ELR (cell line): ENCODE data around the gene PHF2.

ENCODE experiments used
- DNase-seq: peaks from one replicate; pipeline ENCODE4 v3.0.0-alpha.2; 2015; ENCODE audit warnings: low read depth

PHF2 gene

DNA sequence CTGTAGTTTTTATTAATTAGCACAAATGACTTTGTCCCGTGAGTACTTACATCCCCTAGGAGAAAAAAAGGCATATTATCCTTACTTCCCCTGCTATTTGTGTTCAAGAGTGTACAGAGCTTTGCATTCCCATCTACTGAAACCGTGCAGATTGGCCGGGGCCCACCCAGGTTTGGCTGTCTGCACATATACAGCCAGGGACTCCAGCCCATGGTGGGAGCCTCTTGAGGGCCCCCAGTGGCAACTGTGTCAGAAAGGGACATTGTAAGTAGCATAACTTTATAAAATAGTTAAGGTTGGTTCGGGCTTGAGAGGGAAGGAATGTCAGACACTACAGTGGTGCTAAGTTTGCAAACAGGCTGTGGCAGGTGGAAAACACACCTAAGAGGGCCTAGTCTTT lies 24.7 kb downstream of the PHF2 start:
- no peak for DNase-seq

DNA sequence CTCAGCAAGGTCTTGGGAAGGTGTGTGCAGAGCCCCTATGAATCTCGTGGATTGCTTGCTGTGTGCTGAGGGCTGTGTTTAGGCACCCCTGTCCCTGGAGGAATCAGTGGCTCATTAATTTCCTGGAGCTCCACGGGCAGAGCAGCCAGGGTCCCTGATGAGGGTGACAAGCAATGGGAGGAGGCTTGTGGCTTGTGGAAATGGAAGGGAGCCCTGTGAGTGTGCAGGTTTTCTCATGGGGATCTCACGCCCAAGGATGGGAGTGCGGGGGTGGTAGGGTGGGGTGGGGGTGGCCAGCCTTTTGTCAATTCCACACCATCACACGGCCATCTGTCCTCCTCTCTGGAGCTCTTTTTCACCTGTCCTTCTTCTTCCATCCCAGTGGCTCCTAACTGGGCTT lies 25.3 kb downstream of the PHF2 start:
- no peak for DNase-seq

DNA sequence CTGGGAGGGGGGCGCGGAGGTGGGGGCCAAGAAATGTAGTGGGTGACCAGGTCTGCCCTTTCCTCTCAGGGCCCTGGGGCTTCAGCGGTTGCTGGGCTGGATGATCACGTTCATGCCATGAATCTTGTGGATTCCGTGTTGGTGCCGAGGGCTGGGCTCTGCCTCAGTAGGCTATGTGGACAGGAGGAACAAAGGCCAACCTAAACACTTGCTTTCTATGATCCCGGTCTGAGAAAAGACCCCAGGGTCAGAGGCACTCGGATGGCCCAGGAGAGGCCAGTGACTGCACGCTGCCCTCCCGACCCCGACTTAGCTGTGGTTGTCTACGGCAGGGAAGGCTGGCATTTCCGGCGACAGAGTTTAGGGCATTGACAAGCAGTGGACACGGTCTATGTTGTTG lies 26.6 kb downstream of the PHF2 start:
- DNase-seq, result no peak

DNA sequence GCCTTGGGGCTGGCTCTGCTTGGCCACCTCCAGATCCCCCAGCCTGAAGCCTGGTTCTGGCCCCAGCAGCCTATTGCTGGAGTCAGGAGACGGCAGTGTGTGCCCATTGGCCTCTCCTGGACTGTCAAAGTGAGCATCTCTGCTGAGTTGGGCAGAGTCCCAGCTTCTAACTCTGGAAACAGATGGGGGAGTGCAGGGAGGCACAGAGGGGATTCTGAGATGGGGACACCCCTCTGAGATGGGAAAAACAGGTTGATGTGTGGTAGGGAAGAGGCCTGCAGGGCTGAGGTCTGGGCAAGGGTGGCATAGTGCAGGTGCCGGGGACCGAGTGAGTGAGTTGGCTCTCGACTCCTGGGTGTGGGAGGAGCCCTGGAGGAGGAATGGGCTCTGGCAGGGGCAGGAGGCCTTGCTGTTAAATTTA lies 27.5 kb downstream of the PHF2 start:
- DNase-seq, result no peak

DNA sequence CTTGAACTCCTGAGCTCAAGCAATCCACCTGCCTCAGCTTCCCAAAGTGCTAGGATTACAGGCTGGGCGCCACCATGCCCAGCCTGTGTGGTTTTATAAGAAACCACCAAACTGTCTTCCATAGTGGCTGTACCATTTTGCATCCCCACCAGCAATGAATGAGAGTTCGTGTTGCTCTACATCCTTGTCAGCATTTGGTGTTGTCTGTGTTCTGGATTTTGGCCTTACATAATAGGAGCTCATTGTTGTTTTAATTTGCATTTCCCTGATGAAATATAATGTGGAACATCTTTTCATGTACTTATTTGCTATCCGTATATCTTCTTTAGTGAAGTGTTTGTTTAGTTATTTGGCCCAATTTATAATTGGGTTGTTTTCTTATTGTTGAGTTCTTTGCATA lies 29.8 kb downstream of the PHF2 start:
- no peak for DNase-seq

DNA sequence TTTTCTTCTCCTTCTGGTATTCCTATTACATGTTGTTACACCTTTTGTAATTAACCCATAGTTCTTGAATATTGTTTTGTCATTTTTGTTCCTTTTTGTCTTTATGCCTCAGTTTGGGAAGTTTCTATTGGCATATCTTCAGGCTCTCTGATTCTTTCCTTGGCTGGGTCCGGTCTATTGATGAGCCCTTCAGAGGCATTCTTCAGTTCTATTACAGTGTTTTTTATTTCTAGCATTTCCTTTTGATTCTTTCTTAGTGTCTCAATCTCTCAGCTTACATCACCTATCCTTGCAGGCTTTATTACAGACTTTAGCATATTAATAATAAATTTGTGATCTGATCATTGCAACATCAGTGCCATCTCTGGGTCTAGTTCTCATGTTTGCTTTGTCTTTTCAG lies 33.8 kb downstream of the PHF2 start:
- no peak for DNase-seq

DNA sequence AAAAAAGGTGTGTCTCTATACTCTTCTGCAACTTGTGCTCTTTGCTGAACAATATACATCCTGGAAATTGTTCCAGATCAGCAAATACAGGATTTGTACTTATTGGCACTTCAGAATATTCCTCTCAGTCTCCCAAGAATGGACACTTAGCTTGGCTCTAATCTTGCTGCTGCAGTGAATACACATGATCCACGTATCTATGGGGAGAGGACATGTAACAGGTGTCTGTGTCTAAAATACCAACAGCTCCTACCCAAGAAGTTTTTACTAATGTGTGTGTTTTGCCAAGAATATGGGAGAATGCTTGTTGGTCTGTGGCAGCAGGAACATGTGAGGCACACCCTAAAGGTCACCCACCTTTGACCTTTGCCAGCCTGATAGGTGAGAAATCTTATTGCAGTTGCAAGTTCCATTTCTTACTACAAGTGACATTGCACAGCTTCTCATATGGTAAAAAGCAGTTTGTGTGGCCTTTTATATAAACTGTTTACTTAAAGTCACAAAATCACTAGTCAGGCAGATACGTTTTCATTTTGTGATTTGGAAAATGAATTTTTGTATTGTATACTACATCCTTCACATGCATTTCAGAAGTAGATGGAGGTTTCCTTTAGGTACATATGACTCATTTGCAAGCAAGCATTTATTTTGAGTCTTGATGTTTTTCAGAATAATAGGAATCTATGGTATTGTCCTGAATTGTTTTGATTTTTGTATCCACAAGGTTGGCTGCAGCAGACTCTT lies 35.8 kb downstream of the PHF2 start:
- no peak for DNase-seq

DNA sequence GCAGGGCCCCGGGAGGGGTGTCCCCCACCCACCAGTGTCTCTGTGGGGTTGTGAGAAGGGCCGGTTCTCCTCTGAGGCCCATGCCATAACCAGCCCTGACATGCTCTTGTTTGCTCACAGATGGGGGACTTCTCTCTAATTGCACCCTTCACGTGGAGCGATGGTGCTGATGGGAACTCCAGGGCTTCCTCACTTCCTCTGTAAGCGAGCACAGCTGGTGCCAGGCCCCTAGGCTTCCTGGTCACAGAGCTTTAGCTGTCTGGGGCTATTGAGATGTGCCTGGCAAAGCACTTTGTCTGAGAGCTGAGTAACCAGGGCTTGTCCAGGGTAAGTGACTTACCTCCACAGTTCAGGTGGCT lies 36.4 kb downstream of the PHF2 start:
- no peak for DNase-seq

DNA sequence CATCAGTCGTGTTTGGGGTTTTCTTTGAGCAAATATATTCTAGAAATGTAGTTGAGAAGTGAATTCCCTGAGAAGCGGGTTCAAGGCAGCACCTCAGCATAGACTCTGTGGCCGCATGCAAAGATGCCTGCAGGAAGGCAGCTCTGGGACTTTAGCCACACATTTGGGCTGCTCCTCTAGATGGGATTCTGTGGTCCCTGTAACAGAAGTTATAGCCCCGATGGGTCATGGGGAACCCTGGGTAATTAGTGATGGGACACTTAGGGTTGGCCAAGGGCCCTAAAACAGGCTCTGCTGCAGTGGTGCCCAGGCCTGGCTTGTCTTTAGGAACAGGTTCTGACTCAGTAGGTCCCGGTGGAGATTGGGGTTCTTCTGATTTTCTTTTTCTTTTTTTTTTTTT lies 36.8 kb downstream of the PHF2 start:
- DNase-seq, result no peak

DNA sequence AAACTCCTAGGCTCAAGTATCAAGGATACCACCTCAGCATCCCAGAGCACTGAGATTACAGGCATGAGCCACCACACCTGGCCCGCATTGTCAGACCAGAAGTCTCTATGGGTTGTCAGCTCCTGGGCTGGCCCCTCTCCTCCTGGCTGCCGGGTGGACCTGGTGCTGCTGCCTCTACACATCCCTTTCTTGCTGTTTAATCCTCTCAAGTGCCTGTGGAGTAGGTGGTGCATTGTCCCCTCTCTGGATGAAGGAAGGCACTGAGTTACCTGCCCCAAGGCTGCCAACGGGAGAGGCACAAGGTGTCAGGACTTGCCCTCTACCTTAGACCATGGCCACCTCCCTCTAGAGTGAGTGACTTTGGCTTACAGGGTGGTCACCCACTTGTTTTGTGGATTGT lies 37.4 kb downstream of the PHF2 start:
- DNase-seq, result no peak

DNA sequence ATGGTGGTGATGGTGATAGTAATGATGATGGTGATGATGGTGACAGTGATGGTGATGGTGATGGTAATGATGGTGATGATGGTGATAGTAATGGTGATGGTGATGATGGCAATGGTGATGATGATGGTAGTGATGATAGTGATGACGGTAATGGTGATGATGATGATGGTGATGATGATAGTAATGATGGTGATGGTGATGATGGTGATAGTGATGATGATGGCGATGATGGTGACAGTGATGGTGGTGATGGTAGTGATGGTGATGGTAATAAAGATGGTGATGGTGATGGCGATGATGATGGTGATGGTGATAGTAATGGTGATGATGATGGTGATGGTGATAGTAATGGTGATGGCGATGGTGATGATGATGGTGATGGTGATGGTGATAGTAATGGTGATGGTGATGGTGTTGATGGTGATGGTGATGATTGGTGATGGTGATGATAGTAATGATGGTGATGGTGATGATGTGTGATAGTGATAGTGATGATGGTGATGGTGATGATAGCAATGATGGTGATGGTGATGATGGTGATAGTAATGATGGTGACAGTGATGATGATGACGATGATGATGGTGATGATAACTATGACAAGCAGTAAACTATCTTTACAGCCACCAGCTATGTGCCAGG lies 38.6 kb downstream of the PHF2 start:
- no peak for DNase-seq

DNA sequence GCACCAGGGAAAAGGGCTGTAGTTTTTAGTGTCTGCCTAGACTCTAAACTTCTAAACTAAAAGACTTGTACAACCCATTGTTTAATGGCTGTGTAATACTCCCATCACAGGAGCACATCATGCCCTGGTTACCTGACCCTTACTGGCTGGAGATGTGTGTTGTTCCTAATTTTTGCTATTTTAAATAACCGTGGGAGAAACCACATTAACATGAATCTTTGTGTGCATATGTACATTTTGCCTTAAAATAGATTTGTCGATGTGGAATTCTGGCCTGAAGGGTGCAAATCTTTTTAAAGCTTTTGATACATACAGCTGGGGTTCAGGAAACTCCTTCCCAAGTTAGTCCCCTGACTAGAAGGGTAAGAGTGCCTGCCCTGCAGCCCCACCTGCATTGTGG lies 39.7 kb downstream of the PHF2 start:
- no peak for DNase-seq

DNA sequence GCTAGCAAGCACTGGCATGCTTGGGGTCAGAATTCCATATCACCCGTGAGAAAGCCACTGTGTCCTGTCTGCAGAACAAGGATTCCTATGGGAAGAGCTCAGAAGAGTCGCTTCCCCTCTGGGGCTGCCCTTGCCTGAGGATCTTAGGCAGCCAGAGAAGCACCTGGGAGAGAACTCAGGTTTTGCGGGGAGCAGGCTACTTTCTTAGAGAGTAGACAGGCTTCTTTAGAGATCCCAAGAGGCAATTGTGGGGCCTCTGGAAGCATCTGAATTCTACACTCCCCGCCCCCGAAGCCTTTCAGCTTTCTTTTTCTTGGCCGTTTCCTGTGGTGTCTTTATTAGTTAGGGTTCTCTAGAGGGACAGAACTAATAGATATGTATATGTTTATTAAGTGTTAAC lies 40.9 kb downstream of the PHF2 start:
- no peak for DNase-seq

DNA sequence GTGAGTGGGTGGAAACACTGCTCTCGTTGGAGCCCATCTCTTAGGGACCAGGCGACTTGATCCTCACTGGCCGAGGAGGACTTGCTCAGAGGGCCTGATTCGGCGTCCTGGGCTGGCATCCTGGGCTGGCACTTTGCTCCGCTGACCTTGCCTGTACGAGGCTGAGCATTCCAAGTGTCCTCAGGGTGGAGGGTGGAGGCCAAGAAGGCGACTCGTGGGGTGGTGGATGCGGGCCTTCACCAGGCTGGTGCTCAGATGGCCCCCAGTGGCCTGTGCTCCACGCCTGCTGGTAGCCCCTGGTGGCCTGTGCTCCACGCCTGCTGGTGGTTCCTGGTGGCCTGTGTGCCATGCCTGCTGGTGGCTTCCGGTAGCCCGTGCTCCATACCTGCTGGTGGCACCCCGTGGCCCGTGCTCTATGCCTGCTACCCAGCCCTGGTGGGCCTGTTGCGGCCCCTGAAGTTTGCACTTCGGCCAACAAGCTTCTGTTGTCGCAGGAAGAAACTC lies 42.9 kb downstream of the PHF2 start:
- no peak for DNase-seq

DNA sequence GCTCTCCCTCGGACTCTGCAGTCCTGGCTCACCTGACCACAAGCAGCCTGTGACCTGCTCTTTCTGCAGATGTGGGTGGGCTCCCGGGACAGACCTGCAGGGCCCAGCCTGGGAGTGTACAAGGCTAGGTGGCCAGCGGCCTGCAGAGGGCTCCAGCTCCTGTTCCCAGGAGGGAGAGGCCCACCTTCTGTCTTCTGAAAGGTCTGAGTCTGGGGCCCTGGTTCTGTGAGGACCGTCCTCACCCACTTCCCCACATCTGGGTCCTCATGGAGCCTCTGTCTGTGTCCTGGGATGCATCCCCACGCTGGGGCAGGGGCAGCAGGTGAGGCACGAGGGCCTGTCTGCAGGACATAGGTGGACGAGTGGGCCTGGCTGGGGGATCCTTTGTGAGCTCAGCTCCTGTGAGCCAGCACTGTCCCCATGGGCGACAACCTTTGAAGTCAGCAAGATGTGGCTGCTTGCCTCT lies 43.7 kb downstream of the PHF2 start:
- no peak for DNase-seq

DNA sequence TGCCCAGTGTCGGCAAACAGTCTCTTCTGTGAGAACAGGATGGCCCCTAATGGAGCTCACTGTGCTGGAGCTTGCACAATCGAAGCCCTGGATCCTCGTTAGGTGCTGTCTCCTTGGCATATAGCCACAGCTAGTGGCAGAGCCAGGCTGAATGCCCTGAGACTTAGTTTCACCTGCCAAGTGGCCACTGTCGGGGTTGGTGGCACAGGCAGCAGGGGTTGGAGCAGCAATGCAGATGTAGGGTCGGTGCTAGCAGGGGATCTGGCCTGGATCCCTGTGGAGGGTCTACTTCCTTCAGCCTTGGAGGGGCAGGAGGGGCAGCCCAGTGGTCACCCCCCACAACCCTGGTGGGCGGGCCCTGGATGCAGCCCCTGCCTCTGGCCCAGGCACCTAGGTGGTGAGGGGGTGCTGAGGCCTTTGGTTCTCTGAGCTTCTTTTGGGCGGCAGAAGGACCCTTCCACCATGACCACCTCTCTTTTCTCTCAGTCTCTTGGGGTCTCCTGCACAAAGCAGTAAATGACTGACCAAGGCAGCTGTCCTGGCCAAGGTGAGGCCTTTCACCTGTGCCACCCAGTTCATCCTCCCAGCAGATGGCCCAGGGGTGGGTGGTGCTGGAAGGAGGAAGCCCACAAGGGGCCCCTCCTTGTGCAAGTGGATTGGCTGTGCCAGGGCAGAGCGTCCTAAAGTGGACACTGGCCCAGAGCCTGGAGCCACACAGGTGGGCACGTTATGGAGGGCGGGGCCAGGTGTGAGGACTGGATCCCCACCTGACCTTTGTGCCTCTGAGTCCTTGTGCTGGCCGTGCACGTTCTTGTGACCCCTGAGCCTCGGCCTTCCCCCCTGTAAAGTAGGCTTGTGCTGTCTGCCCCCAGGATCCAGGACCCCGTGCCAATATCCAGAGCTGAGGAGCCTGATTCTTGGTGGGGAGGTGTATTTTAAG lies 44.8 kb downstream of the PHF2 start:
- DNase-seq, result no peak

DNA sequence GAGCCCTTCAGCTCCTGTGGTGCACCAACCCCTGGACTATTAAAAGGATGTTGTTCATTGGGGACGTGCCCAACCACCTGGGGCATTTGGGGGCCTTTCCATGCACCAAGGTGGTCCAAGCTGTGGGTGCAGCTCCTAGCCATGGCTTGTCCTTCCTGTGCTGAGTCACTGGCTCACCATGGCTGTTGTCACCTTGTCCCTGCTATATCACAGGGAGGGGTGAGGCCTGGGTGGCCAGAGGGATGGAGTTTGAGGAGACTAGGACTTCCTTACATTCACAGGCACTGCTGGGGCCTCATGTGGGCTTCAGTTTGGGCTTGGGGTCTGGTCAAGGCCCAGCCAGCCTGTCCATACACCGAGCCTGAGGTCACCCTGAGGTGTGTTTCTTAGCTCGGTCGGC lies 45.5 kb downstream of the PHF2 start:
- no peak for DNase-seq

DNA sequence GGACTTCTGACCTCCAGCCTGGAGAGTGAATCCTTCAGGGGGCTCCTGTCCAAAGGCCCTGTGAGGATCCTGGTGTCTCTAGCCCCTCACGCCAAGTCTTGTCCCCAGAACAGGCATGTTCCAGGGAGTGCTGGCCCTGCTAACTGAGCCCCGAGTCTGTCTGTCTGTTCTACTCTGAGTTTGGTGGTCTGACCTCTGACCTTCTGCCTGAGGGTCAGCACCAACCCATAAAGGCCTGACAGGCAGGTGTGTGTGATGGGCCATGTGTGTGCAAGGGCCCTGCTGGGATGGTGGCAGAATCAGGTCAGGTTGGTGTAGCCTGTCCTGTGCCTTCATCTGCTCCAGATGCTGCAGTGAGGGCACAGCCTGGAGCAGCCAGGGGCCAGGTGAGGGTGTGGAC lies 46.3 kb downstream of the PHF2 start:
- no peak for DNase-seq

DNA sequence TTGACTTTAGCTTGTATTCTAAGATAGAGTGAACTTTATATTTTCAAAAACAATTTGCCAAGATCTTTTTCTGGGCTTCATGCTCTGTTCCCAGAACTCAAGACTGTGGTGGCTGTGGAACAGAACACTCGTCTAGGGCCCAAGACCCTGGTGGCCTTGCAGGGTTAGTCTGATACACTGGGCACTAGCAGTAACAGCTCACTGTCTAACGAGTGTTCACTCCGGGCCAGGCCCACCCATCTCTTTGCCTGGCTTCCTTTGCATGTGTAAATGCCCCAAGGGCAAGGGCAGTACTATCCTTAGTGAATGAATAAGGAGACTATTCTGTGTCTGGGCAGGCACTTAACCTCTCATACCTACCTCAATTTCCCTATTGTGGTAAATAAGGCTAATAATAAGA lies 47.4 kb downstream of the PHF2 start:
- DNase-seq, result no peak

DNA sequence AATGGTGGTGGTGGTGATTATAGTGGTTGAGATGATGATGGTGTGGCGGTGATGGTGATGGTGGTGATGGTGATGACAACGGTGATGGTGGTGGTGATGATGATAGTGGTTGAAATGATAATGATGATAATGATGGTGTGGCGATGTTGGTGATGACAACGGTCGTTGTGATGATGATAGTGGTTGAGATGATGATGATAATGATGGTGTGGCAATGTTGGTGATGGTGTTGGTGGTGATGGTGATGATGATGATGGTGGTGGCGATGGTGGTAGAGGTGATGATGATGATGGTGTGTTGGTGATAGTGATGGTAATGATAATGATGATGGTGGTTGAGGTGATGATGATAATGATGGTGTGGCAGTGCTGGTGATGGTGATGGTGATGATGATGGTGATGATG lies 48.0 kb downstream of the PHF2 start:
- no peak for DNase-seq

DNA sequence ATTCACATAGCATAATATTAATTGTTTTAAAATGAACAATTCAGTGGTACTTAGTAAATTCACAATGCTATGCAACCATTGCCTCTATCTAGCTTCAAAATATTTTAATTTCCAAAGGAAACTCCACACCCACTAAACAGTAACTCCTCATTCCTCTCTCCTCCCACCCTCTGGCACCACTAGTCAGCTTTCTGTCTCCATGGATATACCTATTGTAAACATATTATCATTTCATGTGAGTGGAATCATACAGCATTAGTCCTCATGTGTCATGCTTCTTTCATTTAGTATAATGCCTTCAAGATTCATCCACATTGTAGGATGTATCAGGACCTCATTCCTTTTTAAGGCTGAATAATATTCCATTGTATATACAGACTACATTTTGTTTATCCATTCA lies 48.6 kb downstream of the PHF2 start:
- DNase-seq, result peak; percentile 22

DNA sequence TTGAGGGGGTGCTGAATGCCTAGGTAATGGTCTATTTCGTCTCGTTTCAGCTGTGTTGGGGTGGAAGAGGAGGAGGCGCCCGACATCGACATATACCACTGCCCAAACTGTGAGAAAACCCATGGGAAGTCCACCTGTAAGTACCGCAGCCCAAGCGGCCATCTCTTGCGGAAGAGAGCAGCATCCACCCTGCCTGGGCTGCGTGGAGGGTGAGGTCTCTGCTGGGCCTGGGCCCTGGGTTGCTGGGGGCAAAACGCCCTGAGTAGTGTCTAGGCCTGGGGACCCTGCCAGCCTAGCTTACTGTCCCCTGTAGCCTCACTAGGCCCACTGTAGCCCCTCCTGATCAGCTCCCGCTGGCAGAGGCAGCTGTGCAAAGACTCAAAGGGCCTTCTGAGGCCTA lies 53.5 kb downstream of the PHF2 start:
- no peak for DNase-seq
